Tibial artery (tissue), 4 donors: ENCODE measurements around the gene LEMD2.

Experiments used
- DNase-seq, 2 donors: peaks; one replicate each; pipeline ENCODE4 v3.0.0-alpha.2; 2019
- H3K27ac ChIP-seq, 2 donors: fragments of 200-600 bp; sonication (generic) in 1 of 2; 1 replicate in 1 of 2; 2 replicates in 1 of 2; pipeline ENCODE4 v1.5.1; 2018 to 2019; ENCODE audit warnings: mild to moderate bottlenecking in 1 of 2
- H3K27me3 ChIP-seq, 2 donors: fragments of 200-600 bp; sonication (generic) in 1 of 2; one replicate each; pipeline versions ENCODE4 v1.5.1 to v1.6.0; 2016 to 2019
- H3K36me3 ChIP-seq, 3 donors: fragments of 200-600 bp; sonication (generic) in 2 of 3; one replicate each; pipeline ENCODE4 v1.5.1; 2016 to 2019; ENCODE audit warnings: mild to moderate bottlenecking in 2 of 3
- H3K4me1 ChIP-seq, 4 donors: fragments of 200-600 bp; sonication (generic) in 2 of 4; 1 replicate in 3 of 4; 2 replicates in 1 of 4; pipeline ENCODE4 v1.5.1; 2016 to 2019
- H3K4me3 ChIP-seq, 2 donors: fragments of 200-600 bp; sonication (generic) in 1 of 2; 1 replicate in 1 of 2; 2 replicates in 1 of 2; pipeline ENCODE4 v1.5.1; 2018 to 2019; ENCODE audit warnings: mild to moderate bottlenecking in 2 of 2
- H3K9me3 ChIP-seq, 3 donors: fragments of 200-600 bp; sonication (generic) in 1 of 3; one replicate each; pipeline ENCODE4 v1.5.1; 2016 to 2019
- CTCF ChIP-seq, 2 experiments: fragments of 200-600 bp in 1 of 2; fragments of 450-650 bp in 1 of 2; IDR thresholded peaks; one replicate each; pipeline ENCODE4 v1.5.1; 2017 to 2019; ENCODE audit warnings: antibody characterized with exemption in 2 of 2, mild to moderate bottlenecking in 1 of 2, moderate library complexity in 1 of 2
- intact Hi-C: fragments of 100-400 bp; cut with DNase I; formaldehyde crosslinking; loops from one replicate; pipeline ENCODE4 v1.15.0; 2023; ENCODE audit warnings: low total_unique reads

The LEMD2 gene

GRCh38 chr6:33809594-33809993 is 20.7 kb upstream of the LEMD2 start:
- Histone ChIP-seq H3K4me3 (no peak overlapping the region), H3K9me3 (no peaks in the 10 kb centered on the region), H3K4me1 (peaks cover 0 to 10% (median 4%) of the 10 kb centered on the region in 4 donors), H3K27me3 (peaks cover 0 to 84% of the 10 kb centered on the region in 2 donors), H3K27ac (no peak overlapping the region), H3K36me3 (no peaks in the 10 kb centered on the region)
- DNase-seq: no peak
- TF ChIP-seq CTCF (IDR thresholded peaks at IDR 0.05): no peak
- intact Hi-C loops: loop anchor here (10.0 kb wide), 1 partner anchor 635 kb away; no protein-coding TSS in a partner anchor

GRCh38 chr6:33808641-33809180 is 19.8 kb upstream of the LEMD2 start:
- Histone ChIP-seq H3K27me3 (peaks cover 0 to 82% of the 10 kb centered on the region in 2 donors), H3K4me3 (no peak overlapping the region), H3K27ac (no peak overlapping the region), H3K9me3 (no peaks in the 10 kb centered on the region), H3K4me1 (peaks cover 0 to 10% (median 4%) of the 10 kb centered on the region in 4 donors), H3K36me3 (no peaks in the 10 kb centered on the region)
- intact Hi-C loops: loop anchor here (10.0 kb wide), 1 partner anchor 636 kb away; no protein-coding TSS in a partner anchor
- no peak for DNase-seq
- TF ChIP-seq CTCF (IDR thresholded peaks at IDR 0.05): no peak

DNA sequence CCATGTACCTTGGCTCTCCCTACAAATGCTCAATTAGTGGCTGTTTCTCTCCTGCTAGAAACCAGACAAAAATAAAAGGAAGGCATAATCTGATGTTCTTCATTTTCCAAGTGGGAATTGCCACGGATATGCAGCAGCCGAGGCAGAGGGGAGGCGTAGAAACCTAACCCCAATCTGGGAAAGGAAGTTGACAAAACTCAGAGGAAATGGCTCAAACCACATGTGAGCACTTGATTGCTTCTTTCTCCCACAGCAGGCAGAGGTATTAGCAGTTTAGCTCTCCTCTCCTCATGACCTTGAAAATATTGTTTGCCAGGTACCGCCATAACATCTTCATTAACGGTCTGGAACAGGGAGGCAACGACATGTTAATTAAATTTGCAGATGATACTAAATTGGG is 18.7 kb upstream of the LEMD2 start:
- no peak for DNase-seq
- Histone ChIP-seq H3K27me3 (peaks cover 0 to 75% of the 10 kb centered on the region in 2 donors), H3K4me3 (no peak overlapping the region), H3K9me3 (no peaks in the 10 kb centered on the region), H3K4me1 (peaks cover 0 to 10% (median 4%) of the 10 kb centered on the region in 4 donors), H3K36me3 (no peaks in the 10 kb centered on the region), H3K27ac (no peak overlapping the region)
- intact Hi-C loops: loop anchor here (10.0 kb wide), 1 partner anchor 637 kb away; no protein-coding TSS in a partner anchor
- no peak for TF ChIP-seq CTCF (IDR thresholded peaks at IDR 0.05)

DNA sequence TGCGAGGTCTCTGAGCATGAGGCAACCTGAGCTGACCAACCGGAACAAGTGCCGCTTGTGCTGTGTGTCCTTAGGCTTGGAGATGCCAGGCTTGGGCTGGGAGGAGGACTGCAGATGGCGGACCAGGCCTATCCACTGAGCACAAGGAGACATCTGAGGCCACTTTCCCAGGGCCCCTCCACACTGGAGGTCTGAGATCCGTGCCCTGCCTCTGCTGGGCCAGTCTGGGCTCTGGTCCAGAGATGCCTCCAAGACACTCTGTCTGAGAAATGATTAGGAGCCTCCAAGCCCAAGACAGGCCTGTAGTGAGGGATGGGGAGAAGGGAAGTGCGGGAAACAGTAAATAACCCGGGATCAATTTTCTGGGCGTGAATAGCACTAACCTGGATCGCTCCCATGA is 17.9 kb upstream of the LEMD2 start:
- H3K4me1 ChIP-seq: peaks cover 0 to 10% (median 4%) of the 10 kb centered on the region in 4 donors
- peaks cover 0 to 67% of the 10 kb centered on the region in 2 donors for H3K27me3 ChIP-seq
- intact Hi-C loops: loop anchor here (10.0 kb wide), 1 partner anchor 638 kb away; no protein-coding TSS in a partner anchor
- no peak overlapping the region for H3K4me3 ChIP-seq
- no peaks in the 10 kb centered on the region for H3K36me3 ChIP-seq
- H3K27ac ChIP-seq: no peak overlapping the region
- DNase-seq: no peak
- TF ChIP-seq CTCF (IDR thresholded peaks at IDR 0.05): no peak
- H3K9me3 ChIP-seq: no peaks in the 10 kb centered on the region

GRCh38 chr6:33803571-33804053 is 14.7 kb upstream of the LEMD2 start, which contains the start of gene MLN:
TSS of gene MLN (minus strand) at chr6:33804003. CDS start at chr6:33801163, 2,840 bp downstream.
- intact Hi-C loops: loop anchor here (10.0 kb wide), 1 partner anchor 641 kb away; no protein-coding TSS in a partner anchor
- Histone ChIP-seq H3K27ac (no peak within 1 kb of the TSS), H3K4me3 (no peak within 1 kb of the TSS), H3K9me3 (no peaks in the 10 kb centered on the region), H3K36me3 (no peaks in the 10 kb centered on the region), H3K27me3 (peaks cover 0 to 47% of the 10 kb centered on the region in 2 donors), H3K4me1 (peaks cover 0 to 11% (median 2%) of the 10 kb centered on the region in 4 donors)
- DNase-seq: no peak
- TF ChIP-seq CTCF (IDR thresholded peaks at IDR 0.05): no peak
